CD14-positive monocyte (primary cell): ENCODE data around the gene FAM136A. TPM values are rescaled to one million over a fixed set of nuclear protein-coding genes. Genes with fewer than 3 reads are reported as not detected.

Experiments used
- DNase-seq, 3 donors: peaks; one replicate each; pipeline ENCODE4 v3.0.0-alpha.2; 2011 to 2022
- H2AFZ ChIP-seq: 2 replicates; pipeline ENCODE4 v1.6.0; 2012; ENCODE audit warnings: mild to moderate bottlenecking, low read depth, low read length, inconsistent platforms; ENCODE audit not compliant: insufficient read depth, poor library complexity, severe bottlenecking
- H3K27ac ChIP-seq, 2 donors: 1 replicate in 1 of 2; 2 replicates in 1 of 2; pipeline ENCODE4 v1.5.1; 2012 to 2013; ENCODE audit warnings: low read length in 2 of 2, control low read depth in 1 of 2, inconsistent platforms in 1 of 2, low read depth in 1 of 2, mild to moderate bottlenecking in 1 of 2
- H3K27me3 ChIP-seq, 2 donors: one replicate each; pipeline versions ENCODE4 v1.6.0 to v1.6.1; 2011 to 2013; ENCODE audit warnings: low read length in 2 of 2; ENCODE audit not compliant: control insufficient read depth in 2 of 2, insufficient read depth in 2 of 2
- H3K36me3 ChIP-seq, 2 donors: replicated peaks in 1 of 2; 1 replicate in 1 of 2; 2 replicates in 1 of 2; pipeline versions ENCODE4 v1.5.1 to v1.6.1; 2012 to 2013; ENCODE audit warnings: low read length in 2 of 2, control low read depth in 1 of 2, inconsistent platforms in 1 of 2, mild to moderate bottlenecking in 1 of 2; ENCODE audit not compliant: insufficient read depth in 2 of 2, control insufficient read depth in 1 of 2
- H3K4me1 ChIP-seq, 2 donors: 1 replicate in 1 of 2; 2 replicates in 1 of 2; pipeline versions ENCODE4 v1.5.1 to v1.6.1; 2012 to 2013; ENCODE audit warnings: low read length in 2 of 2, control low read depth in 1 of 2, inconsistent platforms in 1 of 2, mild to moderate bottlenecking in 1 of 2, moderate library complexity in 1 of 2; ENCODE audit not compliant: insufficient read depth in 2 of 2, control insufficient read depth in 1 of 2
- H3K4me2 ChIP-seq: replicated peaks from 2 replicates; pipeline ENCODE3; 2012; ENCODE audit warnings: low read length, moderate library complexity, mild to moderate bottlenecking; ENCODE audit not compliant: poor library complexity, severe bottlenecking; ENCODE audit errors: extremely low read depth
- H3K4me3 ChIP-seq, 3 experiments: fragments of 200-600 bp in 1 of 3; sonication (generic) in 1 of 3; replicated peaks in 1 of 3; 1 replicate in 2 of 3; 2 replicates in 1 of 3; pipeline ENCODE4 v1.5.1; 2011 to 2013; ENCODE audit warnings: low read length in 3 of 3, mild to moderate bottlenecking in 3 of 3, control low read depth in 2 of 3, low read depth in 2 of 3, inconsistent platforms in 1 of 3, moderate library complexity in 1 of 3
- H3K79me2 ChIP-seq: 2 replicates; pipeline ENCODE4 v1.6.0; 2012; ENCODE audit warnings: mild to moderate bottlenecking, control low read depth, inconsistent platforms, low read length, moderate library complexity; ENCODE audit not compliant: insufficient read depth
- H3K9ac ChIP-seq: 2 replicates; pipeline ENCODE4 v1.6.0; 2017; ENCODE audit warnings: low read length, mild to moderate bottlenecking; ENCODE audit not compliant: insufficient read depth, poor library complexity, severe bottlenecking
- H3K9me3 ChIP-seq, 2 donors: replicated peaks in 1 of 2; 1 replicate in 1 of 2; 2 replicates in 1 of 2; pipeline versions ENCODE4 v1.5.1 to v1.6.1; 2012 to 2013; ENCODE audit warnings: low read length in 2 of 2, control low read depth in 1 of 2; ENCODE audit not compliant: control insufficient read depth in 1 of 2, insufficient read depth in 1 of 2
- H4K20me1 ChIP-seq: 2 replicates; pipeline ENCODE4 v1.6.0; 2012; ENCODE audit warnings: mild to moderate bottlenecking, low read length, control low read depth, moderate library complexity; ENCODE audit not compliant: insufficient read depth
- H3K27ac Mint-ChIP-seq, 7 donors: one replicate each; pipeline ENCODE4 v1.8.0; 2020; ENCODE audit warnings: mild to moderate bottlenecking in 7 of 7, mixed read lengths in 7 of 7, moderate library complexity in 6 of 7, inconsistent platforms in 2 of 7
- H3K27me3 Mint-ChIP-seq, 3 donors: one replicate each; pipeline ENCODE4 v1.8.0; 2021 to 2022; ENCODE audit warnings: low read depth in 3 of 3, mild to moderate bottlenecking in 3 of 3, mixed read lengths in 3 of 3, moderate library complexity in 3 of 3, inconsistent platforms in 1 of 3
- H3K36me3 Mint-ChIP-seq, 2 donors: one replicate each; pipeline ENCODE4 v1.8.0; 2020; ENCODE audit warnings: mixed read lengths in 2 of 2, inconsistent platforms in 1 of 2, mild to moderate bottlenecking in 1 of 2
- H3K4me1 Mint-ChIP-seq: one replicate; pipeline ENCODE4 v1.8.0; 2020; ENCODE audit warnings: mild to moderate bottlenecking, mixed read lengths
- H3K4me3 Mint-ChIP-seq, 2 donors: one replicate each; pipeline ENCODE4 v1.8.0; 2020; ENCODE audit warnings: mild to moderate bottlenecking in 2 of 2, mixed read lengths in 2 of 2, moderate library complexity in 1 of 2
- H3K9me3 Mint-ChIP-seq, 7 donors: one replicate each; pipeline ENCODE4 v1.8.0; 2020 to 2022; ENCODE audit warnings: mixed read lengths in 7 of 7, mild to moderate bottlenecking in 6 of 7, moderate library complexity in 6 of 7, inconsistent platforms in 2 of 7
- WGBS: methylation state at CpG from one replicate; pipeline ENCODE4 v1.1.5; 2013; ENCODE audit warnings: missing lambda C conversion rate; ENCODE audit not compliant: insufficient coverage; 5-methylcytosine and 5-hydroxymethylcytosine counted together
- intact Hi-C, 2 donors: fragments of 100-400 bp; cut with micrococcal nuclease; formaldehyde crosslinking; loops; one replicate each; pipeline versions ENCODE4 v1.15.0 to v1.15.1; 2023
- polyA plus RNA-seq, 3 donors: library from polyadenylated mRNA; depleted of rRNA in 1 of 3; unstranded in 2 of 3; stranded (reverse) in 1 of 3; fragments of 300-500 nt in 2 of 3; fragments of >200 nt in 1 of 3; fragmentation: Illumina TruSeq in 2 of 3; gene quantifications; 1 replicate in 2 of 3; 2 replicates in 1 of 3; pipeline ENCODE4 v1.2.3, GENCODE V29; 2012 to 2021
- TF ChIP-seq, protein P1 (sequence below): fragments of 200-600 bp; IDR thresholded peaks from one replicate; pipeline ENCODE4 v1.8.0; 2022; ENCODE audit warnings: antibody characterized with exemption, mild to moderate bottlenecking

Gene FAM136A
- polyA plus RNA-seq, 3 donors = 26.1 to 31.8 (median 30.1) TPM

DNA sequence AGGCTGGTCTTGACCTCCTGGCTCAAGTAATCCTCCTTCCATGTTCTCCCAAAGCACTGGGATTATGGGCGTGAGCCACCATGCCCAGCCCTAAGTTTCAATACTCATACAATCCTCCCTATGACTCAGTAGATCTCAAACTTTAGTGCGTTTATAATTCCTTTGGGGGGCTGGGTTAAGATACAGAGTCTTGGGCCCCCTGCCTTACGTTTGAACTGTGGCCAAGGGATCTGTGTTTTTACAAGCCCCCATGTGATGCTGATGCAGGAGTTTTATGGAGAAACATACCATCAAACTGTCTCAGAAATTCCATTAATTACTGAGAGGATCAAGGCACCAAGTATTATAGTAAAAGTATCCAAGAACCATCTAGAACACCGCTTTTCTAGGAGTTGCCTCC is 38.2 kb upstream of the FAM136A start:
- Histone ChIP-seq H3K9ac (no peak overlapping the region), H3K4me3 (no peak overlapping the region), H3K27ac (no peak overlapping the region), H2AFZ (no peak overlapping the region), H3K79me2 (no peaks in the 10 kb centered on the region), H3K27me3 (peaks cover 0 to 2% of the 10 kb centered on the region in 2 donors), H4K20me1 (no peaks in the 10 kb centered on the region), H3K36me3 (no peaks in the 10 kb centered on the region), H3K4me2 (no peak overlapping the region), H3K4me1 (no peaks in the 10 kb centered on the region), H3K9me3 (no peaks in the 10 kb centered on the region)
- WGBS = 100% methylated on average over 1 of the region's 4 CpGs
- no peak for DNase-seq
- no peak overlapping the region for H3K4me3 Mint-ChIP-seq
- H3K27me3 Mint-ChIP-seq = peaks cover 0 to 15% (median 2%) of the 10 kb centered on the region in 3 donors
- H3K9me3 Mint-ChIP-seq = peaks cover 0 to 2% (median 0%) of the 10 kb centered on the region in 7 donors
- no peak overlapping the region for H3K27ac Mint-ChIP-seq
- H3K36me3 Mint-ChIP-seq = no peaks in the 10 kb centered on the region
- intact Hi-C loops = loop anchor here in 1 of 2 donors (2.0 kb wide), 1 partner anchor 277 kb away; no protein-coding TSS in a partner anchor
- TF ChIP-seq, protein P1, sequence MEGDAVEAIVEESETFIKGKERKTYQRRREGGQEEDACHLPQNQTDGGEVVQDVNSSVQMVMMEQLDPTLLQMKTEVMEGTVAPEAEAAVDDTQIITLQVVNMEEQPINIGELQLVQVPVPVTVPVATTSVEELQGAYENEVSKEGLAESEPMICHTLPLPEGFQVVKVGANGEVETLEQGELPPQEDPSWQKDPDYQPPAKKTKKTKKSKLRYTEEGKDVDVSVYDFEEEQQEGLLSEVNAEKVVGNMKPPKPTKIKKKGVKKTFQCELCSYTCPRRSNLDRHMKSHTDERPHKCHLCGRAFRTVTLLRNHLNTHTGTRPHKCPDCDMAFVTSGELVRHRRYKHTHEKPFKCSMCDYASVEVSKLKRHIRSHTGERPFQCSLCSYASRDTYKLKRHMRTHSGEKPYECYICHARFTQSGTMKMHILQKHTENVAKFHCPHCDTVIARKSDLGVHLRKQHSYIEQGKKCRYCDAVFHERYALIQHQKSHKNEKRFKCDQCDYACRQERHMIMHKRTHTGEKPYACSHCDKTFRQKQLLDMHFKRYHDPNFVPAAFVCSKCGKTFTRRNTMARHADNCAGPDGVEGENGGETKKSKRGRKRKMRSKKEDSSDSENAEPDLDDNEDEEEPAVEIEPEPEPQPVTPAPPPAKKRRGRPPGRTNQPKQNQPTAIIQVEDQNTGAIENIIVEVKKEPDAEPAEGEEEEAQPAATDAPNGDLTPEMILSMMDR = no peak
- H3K4me1 Mint-ChIP-seq = no peaks in the 10 kb centered on the region

DNA sequence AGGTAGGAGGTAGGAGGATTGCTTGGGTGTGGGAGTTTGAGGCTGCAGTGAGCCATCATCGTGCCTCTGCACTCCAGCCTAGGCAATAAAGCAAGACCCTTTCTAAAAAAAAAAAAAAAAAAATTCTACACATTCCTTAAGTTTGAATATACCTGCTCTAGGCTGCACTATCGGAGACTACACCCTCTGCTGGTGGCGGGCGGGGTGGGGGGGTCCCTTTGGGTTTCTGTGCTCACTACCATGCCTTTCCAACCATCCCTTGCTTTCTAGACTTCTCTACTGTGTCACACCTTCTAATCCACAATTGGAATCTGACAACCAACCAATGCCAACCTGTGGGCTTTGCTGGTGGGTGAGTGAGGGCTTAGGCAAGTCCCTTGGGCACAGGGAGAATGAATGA is 34.7 kb upstream of the FAM136A start:
- no peaks in the 10 kb centered on the region for H3K36me3 ChIP-seq
- DNase-seq = no peak
- H3K27me3 Mint-ChIP-seq = peaks cover 0 to 2% (median 1%) of the 10 kb centered on the region in 3 donors
- H3K27ac Mint-ChIP-seq = no peak overlapping the region
- H3K4me3 Mint-ChIP-seq = no peak overlapping the region
- no CpG with 5 or more reads among the region's 4 CpGs for WGBS
- no peak overlapping the region for H3K4me2 ChIP-seq
- no peaks in the 10 kb centered on the region for H3K4me1 Mint-ChIP-seq
- no peaks in the 10 kb centered on the region for H3K27me3 ChIP-seq
- no peaks in the 10 kb centered on the region for H3K9me3 ChIP-seq
- H2AFZ ChIP-seq = no peak overlapping the region
- intact Hi-C loops = no loop called here
- no peaks in the 10 kb centered on the region for H4K20me1 ChIP-seq
- no peak overlapping the region for H3K4me3 ChIP-seq
- H3K4me1 ChIP-seq = no peaks in the 10 kb centered on the region
- H3K9ac ChIP-seq = no peak overlapping the region
- H3K27ac ChIP-seq = no peak overlapping the region
- no peaks in the 10 kb centered on the region for H3K36me3 Mint-ChIP-seq
- no peaks in the 10 kb centered on the region for H3K9me3 Mint-ChIP-seq
- TF ChIP-seq, protein P1 = no peak
- H3K79me2 ChIP-seq = no peaks in the 10 kb centered on the region
